ENCODE measurements around the gene ZNF683. TPM values are rescaled to one million over a fixed set of nuclear protein-coding genes. Genes with fewer than 3 reads are reported as not detected.

ZNF683 gene
- total and polyA plus RNA-seq, 2 experiments from 2014 or later = not detected

DNA sequence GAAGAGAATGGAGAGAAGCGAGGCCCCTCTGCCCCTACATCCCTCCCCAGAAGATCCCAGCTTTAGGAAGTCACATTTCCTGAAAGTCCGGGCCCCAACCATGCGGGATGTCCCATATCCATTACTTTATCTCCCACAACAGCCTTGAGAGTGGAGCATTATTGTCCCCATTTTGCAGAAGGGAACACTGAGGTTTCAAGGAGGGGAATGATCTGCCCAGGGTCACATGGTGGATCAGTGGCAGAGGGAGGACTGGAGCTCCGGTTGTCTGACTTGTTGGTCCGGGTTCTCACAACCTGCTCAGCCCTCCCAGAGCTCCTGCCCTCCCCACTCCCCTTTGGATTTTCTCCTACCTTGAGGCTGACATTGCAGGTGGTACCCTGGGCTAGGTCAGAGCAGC lies 16.4 kb downstream of the ZNF683 start:
- Histone ChIP-seq H3K27me3 (ENCODE audit: insufficient read depth) (peaks cover 15% of the 10 kb centered on the region), H3K4me2 (no peak overlapping the region), H3K36me3 (ENCODE audit: insufficient read depth) (no peaks in the 10 kb centered on the region), H3K27ac (ENCODE audit: low read depth) (no peak overlapping the region), H4K20me1 (replicated peaks; ENCODE audit: insufficient read depth) (no peaks in the 10 kb centered on the region), H2AFZ (no peak overlapping the region), H3K4me3 (no peak overlapping the region), H3K79me2 (replicated peaks; ENCODE audit: insufficient read depth) (no peaks in the 10 kb centered on the region), H3K9me2 (ENCODE audit: insufficient read depth) (no peaks in the 10 kb centered on the region), H3K4me1 (ENCODE audit: insufficient read depth) (peaks cover 17% of the 10 kb centered on the region), H3F3A (replicated peaks; ENCODE audit: low read depth) (peaks cover 4% of the 10 kb centered on the region; the same call in 1 of the 2 replicates)
- H3K27ac Mint-ChIP-seq = no peak overlapping the region
- no peak for DNase-seq (ENCODE audit: low spot score)
- H3K9me3 Mint-ChIP-seq = no peaks in the 10 kb centered on the region
- H3K27me3 Mint-ChIP-seq (ENCODE audit: insufficient read depth, low read depth, poor library complexity) = peaks cover 30% of the 10 kb centered on the region
- H3K4me3 Mint-ChIP-seq = no peak overlapping the region
- no peak for TF ChIP-seq ZNF114 (CRISPR knock-in tag; IDR thresholded peaks at IDR 0.05)
- TF ChIP-seq EZH2phosphoT487 (IDR thresholded peaks at IDR 0.05; ENCODE audit: unreplicated experiment) = no peak
- no peak for TF ChIP-seq POLR2AphosphoS5 (IDR thresholded peaks at IDR 0.05; ENCODE audit: low read depth)
- TF ChIP-seq, protein P1, sequence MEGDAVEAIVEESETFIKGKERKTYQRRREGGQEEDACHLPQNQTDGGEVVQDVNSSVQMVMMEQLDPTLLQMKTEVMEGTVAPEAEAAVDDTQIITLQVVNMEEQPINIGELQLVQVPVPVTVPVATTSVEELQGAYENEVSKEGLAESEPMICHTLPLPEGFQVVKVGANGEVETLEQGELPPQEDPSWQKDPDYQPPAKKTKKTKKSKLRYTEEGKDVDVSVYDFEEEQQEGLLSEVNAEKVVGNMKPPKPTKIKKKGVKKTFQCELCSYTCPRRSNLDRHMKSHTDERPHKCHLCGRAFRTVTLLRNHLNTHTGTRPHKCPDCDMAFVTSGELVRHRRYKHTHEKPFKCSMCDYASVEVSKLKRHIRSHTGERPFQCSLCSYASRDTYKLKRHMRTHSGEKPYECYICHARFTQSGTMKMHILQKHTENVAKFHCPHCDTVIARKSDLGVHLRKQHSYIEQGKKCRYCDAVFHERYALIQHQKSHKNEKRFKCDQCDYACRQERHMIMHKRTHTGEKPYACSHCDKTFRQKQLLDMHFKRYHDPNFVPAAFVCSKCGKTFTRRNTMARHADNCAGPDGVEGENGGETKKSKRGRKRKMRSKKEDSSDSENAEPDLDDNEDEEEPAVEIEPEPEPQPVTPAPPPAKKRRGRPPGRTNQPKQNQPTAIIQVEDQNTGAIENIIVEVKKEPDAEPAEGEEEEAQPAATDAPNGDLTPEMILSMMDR (conservative IDR thresholded peaks at IDR 0.05; ENCODE audit: low read depth in 2 of 2) = no peak
- TF ChIP-seq JUNB (IDR thresholded peaks at IDR 0.05; ENCODE audit: unreplicated experiment) = no peak
- no peak for TF ChIP-seq STAT1 (IDR thresholded peaks at IDR 0.05; ENCODE audit: unreplicated experiment)
- TF ChIP-seq, protein P2, sequence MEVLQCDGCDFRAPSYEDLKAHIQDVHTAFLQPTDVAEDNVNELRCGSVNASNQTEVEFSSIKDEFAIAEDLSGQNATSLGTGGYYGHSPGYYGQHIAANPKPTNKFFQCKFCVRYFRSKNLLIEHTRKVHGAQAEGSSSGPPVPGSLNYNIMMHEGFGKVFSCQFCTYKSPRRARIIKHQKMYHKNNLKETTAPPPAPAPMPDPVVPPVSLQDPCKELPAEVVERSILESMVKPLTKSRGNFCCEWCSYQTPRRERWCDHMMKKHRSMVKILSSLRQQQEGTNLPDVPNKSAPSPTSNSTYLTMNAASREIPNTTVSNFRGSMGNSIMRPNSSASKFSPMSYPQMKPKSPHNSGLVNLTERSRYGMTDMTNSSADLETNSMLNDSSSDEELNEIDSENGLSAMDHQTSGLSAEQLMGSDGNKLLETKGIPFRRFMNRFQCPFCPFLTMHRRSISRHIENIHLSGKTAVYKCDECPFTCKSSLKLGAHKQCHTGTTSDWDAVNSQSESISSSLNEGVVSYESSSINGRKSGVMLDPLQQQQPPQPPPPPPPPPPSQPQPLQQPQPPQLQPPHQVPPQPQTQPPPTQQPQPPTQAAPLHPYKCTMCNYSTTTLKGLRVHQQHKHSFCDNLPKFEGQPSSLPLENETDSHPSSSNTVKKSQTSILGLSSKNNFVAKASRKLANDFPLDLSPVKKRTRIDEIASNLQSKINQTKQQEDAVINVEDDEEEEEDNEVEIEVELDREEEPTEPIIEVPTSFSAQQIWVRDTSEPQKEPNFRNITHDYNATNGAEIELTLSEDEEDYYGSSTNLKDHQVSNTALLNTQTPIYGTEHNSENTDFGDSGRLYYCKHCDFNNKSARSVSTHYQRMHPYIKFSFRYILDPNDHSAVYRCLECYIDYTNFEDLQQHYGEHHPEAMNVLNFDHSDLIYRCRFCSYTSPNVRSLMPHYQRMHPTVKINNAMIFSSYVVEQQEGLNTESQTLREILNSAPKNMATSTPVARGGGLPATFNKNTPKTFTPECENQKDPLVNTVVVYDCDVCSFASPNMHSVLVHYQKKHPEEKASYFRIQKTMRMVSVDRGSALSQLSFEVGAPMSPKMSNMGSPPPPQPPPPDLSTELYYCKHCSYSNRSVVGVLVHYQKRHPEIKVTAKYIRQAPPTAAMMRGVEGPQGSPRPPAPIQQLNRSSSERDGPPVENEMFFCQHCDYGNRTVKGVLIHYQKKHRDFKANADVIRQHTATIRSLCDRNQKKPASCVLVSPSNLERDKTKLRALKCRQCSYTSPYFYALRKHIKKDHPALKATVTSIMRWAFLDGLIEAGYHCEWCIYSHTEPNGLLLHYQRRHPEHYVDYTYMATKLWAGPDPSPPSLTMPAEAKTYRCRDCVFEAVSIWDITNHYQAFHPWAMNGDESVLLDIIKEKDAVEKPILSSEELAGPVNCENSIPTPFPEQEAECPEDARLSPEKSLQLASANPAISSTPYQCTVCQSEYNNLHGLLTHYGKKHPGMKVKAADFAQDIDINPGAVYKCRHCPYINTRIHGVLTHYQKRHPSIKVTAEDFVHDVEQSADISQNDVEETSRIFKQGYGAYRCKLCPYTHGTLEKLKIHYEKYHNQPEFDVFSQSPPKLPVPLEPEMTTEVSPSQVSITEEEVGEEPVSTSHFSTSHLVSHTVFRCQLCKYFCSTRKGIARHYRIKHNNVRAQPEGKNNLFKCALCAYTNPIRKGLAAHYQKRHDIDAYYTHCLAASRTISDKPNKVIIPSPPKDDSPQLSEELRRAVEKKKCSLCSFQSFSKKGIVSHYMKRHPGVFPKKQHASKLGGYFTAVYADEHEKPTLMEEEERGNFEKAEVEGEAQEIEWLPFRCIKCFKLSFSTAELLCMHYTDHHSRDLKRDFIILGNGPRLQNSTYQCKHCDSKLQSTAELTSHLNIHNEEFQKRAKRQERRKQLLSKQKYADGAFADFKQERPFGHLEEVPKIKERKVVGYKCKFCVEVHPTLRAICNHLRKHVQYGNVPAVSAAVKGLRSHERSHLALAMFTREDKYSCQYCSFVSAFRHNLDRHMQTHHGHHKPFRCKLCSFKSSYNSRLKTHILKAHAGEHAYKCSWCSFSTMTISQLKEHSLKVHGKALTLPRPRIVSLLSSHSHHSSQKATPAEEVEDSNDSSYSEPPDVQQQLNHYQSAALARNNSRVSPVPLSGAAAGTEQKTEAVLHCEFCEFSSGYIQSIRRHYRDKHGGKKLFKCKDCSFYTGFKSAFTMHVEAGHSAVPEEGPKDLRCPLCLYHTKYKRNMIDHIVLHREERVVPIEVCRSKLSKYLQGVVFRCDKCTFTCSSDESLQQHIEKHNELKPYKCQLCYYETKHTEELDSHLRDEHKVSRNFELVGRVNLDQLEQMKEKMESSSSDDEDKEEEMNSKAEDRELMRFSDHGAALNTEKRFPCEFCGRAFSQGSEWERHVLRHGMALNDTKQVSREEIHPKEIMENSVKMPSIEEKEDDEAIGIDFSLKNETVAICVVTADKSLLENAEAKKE (CRISPR knock-in tag; IDR thresholded peaks at IDR 0.05) = no peak
- TF ChIP-seq, protein P3, sequence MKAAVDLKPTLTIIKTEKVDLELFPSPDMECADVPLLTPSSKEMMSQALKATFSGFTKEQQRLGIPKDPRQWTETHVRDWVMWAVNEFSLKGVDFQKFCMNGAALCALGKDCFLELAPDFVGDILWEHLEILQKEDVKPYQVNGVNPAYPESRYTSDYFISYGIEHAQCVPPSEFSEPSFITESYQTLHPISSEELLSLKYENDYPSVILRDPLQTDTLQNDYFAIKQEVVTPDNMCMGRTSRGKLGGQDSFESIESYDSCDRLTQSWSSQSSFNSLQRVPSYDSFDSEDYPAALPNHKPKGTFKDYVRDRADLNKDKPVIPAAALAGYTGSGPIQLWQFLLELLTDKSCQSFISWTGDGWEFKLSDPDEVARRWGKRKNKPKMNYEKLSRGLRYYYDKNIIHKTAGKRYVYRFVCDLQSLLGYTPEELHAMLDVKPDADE (IDR thresholded peaks at IDR 0.05) = no peak
- no peak for TF ChIP-seq CREB1 (CRISPR knock-in tag; IDR thresholded peaks at IDR 0.05; ENCODE audit: low read depth)
- ATAC-seq = no peak
- peaks cover 46% of the 10 kb centered on the region for H3K4me1 Mint-ChIP-seq
- H3K36me3 Mint-ChIP-seq (ENCODE audit: low read depth) = no peaks in the 10 kb centered on the region
